ENCODE measurements around the gene RIMS1. TPM values are rescaled to one million over a fixed set of nuclear protein-coding genes. Genes with fewer than 3 reads are reported as not detected.

The RIMS1 gene
- polyA plus RNA-seq, 1 experiment: 0.91 TPM

DNA sequence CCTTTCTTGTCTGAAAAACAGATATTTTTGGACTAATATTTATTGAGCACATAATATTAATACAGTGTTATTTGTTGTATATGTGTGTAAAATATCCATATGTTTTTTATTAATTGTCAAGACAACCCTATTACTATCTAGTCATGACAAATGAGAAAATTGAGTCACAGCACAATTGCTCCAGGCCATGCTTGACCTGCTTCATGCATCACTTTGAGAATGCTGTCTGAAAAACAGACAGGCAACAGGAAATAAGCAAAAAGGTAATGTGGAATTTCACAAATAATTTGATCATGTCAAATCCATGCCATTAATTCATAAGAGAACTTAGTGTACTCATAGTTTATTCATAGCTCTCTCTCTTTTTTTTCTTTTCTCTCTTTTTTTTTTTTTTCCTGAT is 246.5 kb downstream of the RIMS1 start:
- ChIA-PET CTCF (no interaction called here), POLR2A (interaction anchor here (0.6 kb wide), 1 partner anchor 615 kb away, joined by 3 read pairs; no protein-coding TSS in a partner anchor)
- Histone ChIP-seq H3K9me3 (ENCODE audit: control insufficient read depth, insufficient read depth, low read length) (no peaks in the 10 kb centered on the region), H3K4me3 (ENCODE audit: low read depth, low read length) (no peak overlapping the region), H3K27me3 (ENCODE audit: control insufficient read depth, insufficient read depth, low read length) (no peaks in the 10 kb centered on the region), H3K27ac (ENCODE audit: low read depth, low read length) (no peak overlapping the region)
- no peak for DNase-seq (ENCODE audit: low read depth, low spot score)
- TF ChIP-seq, protein P1, sequence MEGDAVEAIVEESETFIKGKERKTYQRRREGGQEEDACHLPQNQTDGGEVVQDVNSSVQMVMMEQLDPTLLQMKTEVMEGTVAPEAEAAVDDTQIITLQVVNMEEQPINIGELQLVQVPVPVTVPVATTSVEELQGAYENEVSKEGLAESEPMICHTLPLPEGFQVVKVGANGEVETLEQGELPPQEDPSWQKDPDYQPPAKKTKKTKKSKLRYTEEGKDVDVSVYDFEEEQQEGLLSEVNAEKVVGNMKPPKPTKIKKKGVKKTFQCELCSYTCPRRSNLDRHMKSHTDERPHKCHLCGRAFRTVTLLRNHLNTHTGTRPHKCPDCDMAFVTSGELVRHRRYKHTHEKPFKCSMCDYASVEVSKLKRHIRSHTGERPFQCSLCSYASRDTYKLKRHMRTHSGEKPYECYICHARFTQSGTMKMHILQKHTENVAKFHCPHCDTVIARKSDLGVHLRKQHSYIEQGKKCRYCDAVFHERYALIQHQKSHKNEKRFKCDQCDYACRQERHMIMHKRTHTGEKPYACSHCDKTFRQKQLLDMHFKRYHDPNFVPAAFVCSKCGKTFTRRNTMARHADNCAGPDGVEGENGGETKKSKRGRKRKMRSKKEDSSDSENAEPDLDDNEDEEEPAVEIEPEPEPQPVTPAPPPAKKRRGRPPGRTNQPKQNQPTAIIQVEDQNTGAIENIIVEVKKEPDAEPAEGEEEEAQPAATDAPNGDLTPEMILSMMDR (IDR thresholded peaks at IDR 0.05; ENCODE audit: low read depth, low read length): no peak

DNA sequence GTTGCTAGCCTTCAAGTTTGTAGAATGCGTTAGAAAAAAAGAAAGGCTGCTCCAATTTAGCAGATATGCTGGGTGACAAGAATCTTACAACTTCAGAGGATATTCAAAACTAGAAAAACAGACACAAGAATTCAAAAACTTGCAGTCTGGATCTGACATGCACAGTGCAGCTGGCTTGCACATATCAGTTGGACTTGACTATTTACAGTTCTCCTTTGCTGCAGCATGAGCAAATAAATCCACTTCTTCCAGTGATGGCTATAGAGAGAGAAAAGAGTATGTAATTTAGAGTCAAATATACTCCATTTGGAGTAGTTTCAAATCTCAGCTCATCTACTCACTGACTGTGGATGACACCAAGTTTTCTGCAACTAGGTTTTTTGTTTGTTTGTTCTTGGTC is 247.0 kb downstream of the RIMS1 start:
- H3K27me3 ChIP-seq (ENCODE audit: control insufficient read depth, insufficient read depth, low read length): no peaks in the 10 kb centered on the region
- no peak overlapping the region for H3K27ac ChIP-seq (ENCODE audit: low read depth, low read length)
- ChIA-PET POLR2A (interaction anchor here (0.6 kb wide), 1 partner anchor 616 kb away, joined by 3 read pairs; no protein-coding TSS in a partner anchor), CTCF (no interaction called here)
- no peaks in the 10 kb centered on the region for H3K9me3 ChIP-seq (ENCODE audit: control insufficient read depth, insufficient read depth, low read length)
- no peak overlapping the region for H3K4me3 ChIP-seq (ENCODE audit: low read depth, low read length)
- TF ChIP-seq, protein P1 (IDR thresholded peaks at IDR 0.05; ENCODE audit: low read depth, low read length): no peak
- no peak for DNase-seq (ENCODE audit: low read depth, low spot score)

DNA sequence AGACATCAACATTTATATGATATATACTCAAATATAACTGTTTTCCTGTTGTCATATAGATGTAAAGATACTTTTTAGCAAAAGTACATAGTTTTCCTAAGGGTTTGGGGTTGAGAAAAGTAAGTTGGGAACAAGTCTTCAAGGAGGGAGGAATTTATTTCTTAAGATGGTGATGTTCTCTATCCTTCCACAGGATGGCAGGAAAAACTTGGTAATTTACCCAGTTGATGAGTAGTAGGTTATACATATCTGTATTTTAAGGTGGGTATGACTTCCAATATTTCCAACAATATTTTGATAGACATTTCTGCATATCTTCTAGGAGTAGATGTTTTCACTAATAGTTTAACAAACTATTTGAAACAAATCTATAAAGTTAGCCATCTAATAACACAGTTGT is 254.4 kb downstream of the RIMS1 start:
- H3K27me3 ChIP-seq (ENCODE audit: control insufficient read depth, insufficient read depth, low read length): no peaks in the 10 kb centered on the region
- no peak overlapping the region for H3K4me3 ChIP-seq (ENCODE audit: low read depth, low read length)
- CTCF ChIA-PET: no interaction called here
- H3K9me3 ChIP-seq (ENCODE audit: control insufficient read depth, insufficient read depth, low read length): no peaks in the 10 kb centered on the region
- POLR2A ChIA-PET: no interaction called here
- TF ChIP-seq, protein P1 (IDR thresholded peaks at IDR 0.05; ENCODE audit: low read depth, low read length): peak; percentile 30; the same call in 1 of the 2 replicates
- no peak for DNase-seq (ENCODE audit: low read depth, low spot score)
- no peak overlapping the region for H3K27ac ChIP-seq (ENCODE audit: low read depth, low read length)

DNA sequence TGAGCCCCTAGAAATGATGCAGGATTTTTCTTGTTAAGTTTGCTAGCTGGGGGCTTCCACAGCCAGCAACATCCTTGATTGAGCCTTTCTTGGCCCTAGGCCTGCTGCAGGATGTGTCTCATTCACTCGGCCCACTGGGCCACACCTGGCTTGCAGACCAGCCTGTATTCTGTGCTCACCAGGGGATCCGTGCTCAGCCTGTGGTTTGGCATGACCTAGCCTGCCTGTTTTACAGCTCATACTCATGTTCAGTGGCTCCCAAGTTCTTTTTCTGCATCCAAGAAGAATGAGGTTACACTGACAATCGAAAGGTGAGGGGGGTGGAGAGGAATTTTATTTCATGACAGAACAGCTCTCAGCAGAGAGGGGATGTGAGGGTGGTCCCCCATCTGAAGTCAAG is 263.4 kb downstream of the RIMS1 start:
- DNase-seq (ENCODE audit: low read depth, low spot score): no peak
- Histone ChIP-seq H3K4me3 (ENCODE audit: low read depth, low read length) (no peak overlapping the region), H3K27me3 (ENCODE audit: control insufficient read depth, insufficient read depth, low read length) (no peaks in the 10 kb centered on the region), H3K27ac (ENCODE audit: low read depth, low read length) (no peak overlapping the region), H3K9me3 (ENCODE audit: control insufficient read depth, insufficient read depth, low read length) (peaks cover 14% of the 10 kb centered on the region; the same call in 1 of the 2 replicates)
- CTCF ChIA-PET: no interaction called here
- POLR2A ChIA-PET: no interaction called here
- TF ChIP-seq, protein P1 (IDR thresholded peaks at IDR 0.05; ENCODE audit: low read depth, low read length): no peak

DNA sequence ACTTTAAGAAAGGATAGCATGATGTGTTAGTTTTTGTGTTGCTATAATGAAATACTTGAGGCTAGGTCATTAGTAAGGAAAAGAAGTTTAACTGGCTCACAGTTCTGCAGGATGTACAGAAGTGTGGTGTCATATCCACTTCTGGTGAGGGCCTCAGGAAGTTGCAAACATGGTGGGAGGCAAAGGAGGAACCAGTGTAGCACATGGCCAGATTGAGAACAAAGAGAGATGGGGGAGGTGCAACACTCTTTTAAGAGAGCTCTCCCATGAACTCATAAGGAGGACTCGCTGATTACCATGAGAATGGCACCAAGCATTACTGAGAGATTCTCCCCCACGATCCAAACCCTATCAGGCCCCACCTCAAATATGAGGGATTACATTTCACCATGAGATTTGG is 265.4 kb downstream of the RIMS1 start:
- H3K27me3 ChIP-seq (ENCODE audit: control insufficient read depth, insufficient read depth, low read length): no peaks in the 10 kb centered on the region
- POLR2A ChIA-PET: no interaction called here
- H3K9me3 ChIP-seq (ENCODE audit: control insufficient read depth, insufficient read depth, low read length): peaks cover 14% of the 10 kb centered on the region; the same call in 1 of the 2 replicates
- no peak for DNase-seq (ENCODE audit: low read depth, low spot score)
- CTCF ChIA-PET: interaction anchor here (0.6 to 1.4 kb wide), 2 partner anchors 10 to 961 kb away, joined by 3 read pairs; no protein-coding TSS in a partner anchor
- H3K4me3 ChIP-seq (ENCODE audit: low read depth, low read length): no peak overlapping the region
- TF ChIP-seq, protein P1 (IDR thresholded peaks at IDR 0.05; ENCODE audit: low read depth, low read length): no peak
- H3K27ac ChIP-seq (ENCODE audit: low read depth, low read length): no peak overlapping the region
